ENCODE measurements around the gene ELMOD1.
"Not testable (repeated sequence)": the region's sequence is repeated elsewhere in the genome, so short reads cannot be mapped to it uniquely, and the experiment has no call there.

The ELMOD1 gene

GRCh38 chr11:107565955-107566501 is 24.9 kb upstream of the ELMOD1 start:
- peak overlapping the region; percentile 94 to 95 for H3K4me3 ChIP-seq (ENCODE audit: low read depth in 1 of 2, low read length in 2 of 2)
- H3K4me1 ChIP-seq (ENCODE audit: control insufficient read depth in 1 of 2, insufficient read depth in 2 of 2, low read length in 2 of 2): peaks cover 8 to 22% of the 10 kb centered on the region in 2 donors
- H3K9me3 ChIP-seq (ENCODE audit: control insufficient read depth in 1 of 2, low read length in 2 of 2); H3K27me3 ChIP-seq (ENCODE audit: low read depth, low read length); H3K36me3 ChIP-seq (ENCODE audit: control insufficient read depth in 1 of 2, insufficient read depth in 2 of 2, low read length in 2 of 2): not testable (repeated sequence)
- peak overlapping the region; percentile 83 for H3K27ac ChIP-seq (ENCODE audit: low read length)

- H3K36me3 ChIP-seq (ENCODE audit: control insufficient read depth in 1 of 2, insufficient read depth in 2 of 2, low read length in 2 of 2): no peaks in the 10 kb centered on the region
- H3K9me3 ChIP-seq (ENCODE audit: control insufficient read depth in 1 of 2, low read length in 2 of 2): no peaks in the 10 kb centered on the region
- no peak overlapping the region for H3K27ac ChIP-seq (ENCODE audit: low read length)
- H3K27me3 ChIP-seq (ENCODE audit: low read depth, low read length): no peaks in the 10 kb centered on the region
- peaks cover 8 to 22% of the 10 kb centered on the region in 2 donors for H3K4me1 ChIP-seq (ENCODE audit: control insufficient read depth in 1 of 2, insufficient read depth in 2 of 2, low read length in 2 of 2)
- peak overlapping the region in 1 of 2 donors; percentile 95 for H3K4me3 ChIP-seq (ENCODE audit: low read depth in 1 of 2, low read length in 2 of 2)
These were observed 24.4 kb upstream of the ELMOD1 start for GRCh38 chr11:107566569-107566968.

- Histone ChIP-seq H3K27ac (ENCODE audit: low read length) (no peak overlapping the region), H3K36me3 (ENCODE audit: control insufficient read depth in 1 of 2, insufficient read depth in 2 of 2, low read length in 2 of 2) (no peaks in the 10 kb centered on the region), H3K4me3 (ENCODE audit: low read depth in 1 of 2, low read length in 2 of 2) (no peak overlapping the region), H3K9me3 (ENCODE audit: control insufficient read depth in 1 of 2, low read length in 2 of 2) (no peaks in the 10 kb centered on the region), H3K27me3 (ENCODE audit: low read depth, low read length) (no peaks in the 10 kb centered on the region), H3K4me1 (ENCODE audit: control insufficient read depth in 1 of 2, insufficient read depth in 2 of 2, low read length in 2 of 2) (peaks cover 8 to 22% of the 10 kb centered on the region in 2 donors)
These were observed 23.1 kb upstream of the ELMOD1 start for GRCh38 chr11:107567739-107568335.

GRCh38 chr11:107570015-107570414 is 20.9 kb upstream of the ELMOD1 start:
- no peaks in the 10 kb centered on the region for H3K9me3 ChIP-seq (ENCODE audit: control insufficient read depth in 1 of 2, low read length in 2 of 2)
- no peaks in the 10 kb centered on the region for H3K27me3 ChIP-seq (ENCODE audit: low read depth, low read length)
- no peak overlapping the region for H3K27ac ChIP-seq (ENCODE audit: low read length)
- H3K4me1 ChIP-seq (ENCODE audit: control insufficient read depth in 1 of 2, insufficient read depth in 2 of 2, low read length in 2 of 2): peaks cover 0 to 6% of the 10 kb centered on the region in 2 donors
- no peaks in the 10 kb centered on the region for H3K36me3 ChIP-seq (ENCODE audit: control insufficient read depth in 1 of 2, insufficient read depth in 2 of 2, low read length in 2 of 2)
- no peak overlapping the region for H3K4me3 ChIP-seq (ENCODE audit: low read depth in 1 of 2, low read length in 2 of 2)

GRCh38 chr11:107573438-107573837 is 17.5 kb upstream of the ELMOD1 start:
- H3K27me3 ChIP-seq (ENCODE audit: low read depth, low read length): no peaks in the 10 kb centered on the region
- H3K9me3 ChIP-seq (ENCODE audit: control insufficient read depth in 1 of 2, low read length in 2 of 2): no peaks in the 10 kb centered on the region
- H3K4me3 ChIP-seq (ENCODE audit: low read depth in 1 of 2, low read length in 2 of 2): no peak overlapping the region
- no peaks in the 10 kb centered on the region for H3K4me1 ChIP-seq (ENCODE audit: control insufficient read depth in 1 of 2, insufficient read depth in 2 of 2, low read length in 2 of 2)
- H3K36me3 ChIP-seq (ENCODE audit: control insufficient read depth in 1 of 2, insufficient read depth in 2 of 2, low read length in 2 of 2): no peaks in the 10 kb centered on the region
- no peak overlapping the region for H3K27ac ChIP-seq (ENCODE audit: low read length)

- not testable (repeated sequence) for H3K9me3 ChIP-seq (ENCODE audit: control insufficient read depth in 1 of 2, low read length in 2 of 2); H3K27ac ChIP-seq (ENCODE audit: low read length); H3K4me1 ChIP-seq (ENCODE audit: control insufficient read depth in 1 of 2, insufficient read depth in 2 of 2, low read length in 2 of 2); H3K36me3 ChIP-seq (ENCODE audit: control insufficient read depth in 1 of 2, insufficient read depth in 2 of 2, low read length in 2 of 2); H3K4me3 ChIP-seq (ENCODE audit: low read depth in 1 of 2, low read length in 2 of 2); H3K27me3 ChIP-seq (ENCODE audit: low read depth, low read length)
These were observed 14.2 kb upstream of the ELMOD1 start for GRCh38 chr11:107576497-107577345.

- H3K4me3 ChIP-seq (ENCODE audit: low read depth in 1 of 2, low read length in 2 of 2): no peak overlapping the region
- no peak overlapping the region for H3K27ac ChIP-seq (ENCODE audit: low read length)
- no peaks in the 10 kb centered on the region for H3K9me3 ChIP-seq (ENCODE audit: control insufficient read depth in 1 of 2, low read length in 2 of 2)
- H3K4me1 ChIP-seq (ENCODE audit: control insufficient read depth in 1 of 2, insufficient read depth in 2 of 2, low read length in 2 of 2): no peaks in the 10 kb centered on the region
- no peaks in the 10 kb centered on the region for H3K27me3 ChIP-seq (ENCODE audit: low read depth, low read length)
- H3K36me3 ChIP-seq (ENCODE audit: control insufficient read depth in 1 of 2, insufficient read depth in 2 of 2, low read length in 2 of 2): no peaks in the 10 kb centered on the region
These were observed 13.6 kb upstream of the ELMOD1 start for GRCh38 chr11:107577346-107577711.

GRCh38 chr11:107579169-107579568 is 11.8 kb upstream of the ELMOD1 start:
- H3K36me3 ChIP-seq (ENCODE audit: control insufficient read depth in 1 of 2, insufficient read depth in 2 of 2, low read length in 2 of 2); H3K27me3 ChIP-seq (ENCODE audit: low read depth, low read length); H3K4me1 ChIP-seq (ENCODE audit: control insufficient read depth in 1 of 2, insufficient read depth in 2 of 2, low read length in 2 of 2); H3K9me3 ChIP-seq (ENCODE audit: control insufficient read depth in 1 of 2, low read length in 2 of 2); H3K4me3 ChIP-seq (ENCODE audit: low read depth in 1 of 2, low read length in 2 of 2); H3K27ac ChIP-seq (ENCODE audit: low read length): not testable (repeated sequence)

- H3K9me3 ChIP-seq (ENCODE audit: control insufficient read depth in 1 of 2, low read length in 2 of 2): no peaks in the 10 kb centered on the region
- no peaks in the 10 kb centered on the region for H3K27me3 ChIP-seq (ENCODE audit: low read depth, low read length)
- no peaks in the 10 kb centered on the region for H3K4me1 ChIP-seq (ENCODE audit: control insufficient read depth in 1 of 2, insufficient read depth in 2 of 2, low read length in 2 of 2)
- H3K36me3 ChIP-seq (ENCODE audit: control insufficient read depth in 1 of 2, insufficient read depth in 2 of 2, low read length in 2 of 2): no peaks in the 10 kb centered on the region
- no peak overlapping the region for H3K27ac ChIP-seq (ENCODE audit: low read length)
- no peak overlapping the region for H3K4me3 ChIP-seq (ENCODE audit: low read depth in 1 of 2, low read length in 2 of 2)
These were observed 9.8 kb upstream of the ELMOD1 start for GRCh38 chr11:107581147-107581546.

- Histone ChIP-seq H3K9me3 (ENCODE audit: control insufficient read depth in 1 of 2, low read length in 2 of 2) (no peaks in the 10 kb centered on the region), H3K36me3 (ENCODE audit: control insufficient read depth in 1 of 2, insufficient read depth in 2 of 2, low read length in 2 of 2) (no peaks in the 10 kb centered on the region), H3K4me3 (ENCODE audit: low read depth in 1 of 2, low read length in 2 of 2) (no peak overlapping the region), H3K27ac (ENCODE audit: low read length) (no peak overlapping the region), H3K4me1 (ENCODE audit: control insufficient read depth in 1 of 2, insufficient read depth in 2 of 2, low read length in 2 of 2) (no peaks in the 10 kb centered on the region), H3K27me3 (ENCODE audit: low read depth, low read length) (peaks cover 6% of the 10 kb centered on the region)
These were observed 7.2 kb upstream of the ELMOD1 start for GRCh38 chr11:107583629-107584195.

GRCh38 chr11:107587306-107587979 is 3.5 kb upstream of the ELMOD1 start:
- H3K27ac ChIP-seq (ENCODE audit: low read length): no peak overlapping the region
- H3K27me3 ChIP-seq (ENCODE audit: low read depth, low read length): peaks cover 22% of the 10 kb centered on the region
- no peaks in the 10 kb centered on the region for H3K36me3 ChIP-seq (ENCODE audit: control insufficient read depth in 1 of 2, insufficient read depth in 2 of 2, low read length in 2 of 2)
- H3K4me1 ChIP-seq (ENCODE audit: control insufficient read depth in 1 of 2, insufficient read depth in 2 of 2, low read length in 2 of 2): peaks cover 6 to 13% of the 10 kb centered on the region in 2 donors
- no peak overlapping the region for H3K4me3 ChIP-seq (ENCODE audit: low read depth in 1 of 2, low read length in 2 of 2)
- H3K9me3 ChIP-seq (ENCODE audit: control insufficient read depth in 1 of 2, low read length in 2 of 2): no peaks in the 10 kb centered on the region

Measured in muscle layer of duodenum (tissue), 2 donors.